ENCODE data around the gene SHROOM4.
A peak's percentile ranks its signal among the peaks of the same experiment; 100 is the strongest.

The SHROOM4 gene

GRCh38 chrX:50609796-50610195, 204.2 kb downstream of the SHROOM4 start:
- DNase-seq: no peak

- DNase-seq: no peak
These were observed 207.6 kb downstream of the SHROOM4 start for GRCh38 chrX:50606300-50606950.

GRCh38 chrX:50596056-50596455, 217.9 kb downstream of the SHROOM4 start:
- DNase-seq: no peak

DNA sequence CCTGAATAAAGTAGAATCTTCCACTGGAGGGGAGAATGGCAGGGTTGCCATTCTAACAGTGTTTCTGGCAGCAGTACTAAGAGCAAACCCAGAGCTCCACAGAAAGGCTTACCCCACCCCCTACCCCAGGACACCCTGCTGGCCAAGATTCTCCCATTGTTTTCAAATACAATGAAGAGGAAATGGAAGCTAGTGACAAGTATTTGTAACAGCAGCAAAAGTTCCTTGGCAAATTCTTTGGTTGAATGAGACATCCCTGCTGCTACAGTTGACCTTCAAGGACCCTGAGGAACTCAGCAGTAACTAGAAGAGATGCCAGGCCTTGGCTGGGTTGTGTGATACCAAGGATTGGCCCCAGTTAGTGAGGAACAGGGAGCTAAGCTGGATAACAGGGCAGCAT, 219.2 kb downstream of the SHROOM4 start:
- DNase-seq: no peak

DNA sequence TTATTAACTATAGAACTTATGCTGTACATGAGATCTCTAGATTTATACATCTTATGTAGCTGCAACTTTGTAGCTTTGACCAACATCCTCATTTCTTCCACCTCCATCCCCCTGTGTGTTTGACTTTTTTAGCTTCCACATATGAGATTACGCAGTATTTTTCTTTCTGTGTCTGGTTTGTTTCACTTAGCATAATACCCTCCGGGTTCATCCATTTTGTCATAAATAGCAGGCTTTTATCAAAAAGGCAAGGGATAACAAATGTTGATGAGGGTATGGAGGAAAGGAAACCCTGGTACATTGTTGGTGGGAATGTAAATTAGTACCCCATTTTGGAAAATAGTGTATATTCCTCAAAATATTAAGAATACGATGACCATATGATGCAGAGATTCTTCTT, 227.0 kb downstream of the SHROOM4 start:
- DNase-seq: no peak

DNA sequence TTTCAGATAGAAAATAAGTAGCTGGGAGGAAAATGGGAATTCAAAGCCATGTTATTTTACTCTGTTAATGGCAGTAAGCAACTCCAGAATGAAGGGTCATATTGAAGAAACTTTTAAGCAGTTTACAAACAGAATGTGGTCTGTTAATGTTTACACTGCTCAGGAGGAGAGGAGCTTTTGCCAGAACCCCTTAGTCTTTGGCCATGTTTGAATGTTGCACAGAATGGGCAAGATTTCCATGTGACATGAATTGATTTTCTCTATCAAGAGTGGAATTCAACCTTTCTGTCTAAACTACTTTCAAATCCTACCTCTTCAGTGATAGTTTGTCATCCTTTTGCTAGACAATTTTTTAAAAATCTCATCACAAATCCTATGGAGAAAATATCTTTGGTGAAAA, 227.6 kb downstream of the SHROOM4 start:
- DNase-seq: no peak

- no peak for DNase-seq
These were observed 232.6 kb downstream of the SHROOM4 start for GRCh38 chrX:50581405-50581804.

DNA sequence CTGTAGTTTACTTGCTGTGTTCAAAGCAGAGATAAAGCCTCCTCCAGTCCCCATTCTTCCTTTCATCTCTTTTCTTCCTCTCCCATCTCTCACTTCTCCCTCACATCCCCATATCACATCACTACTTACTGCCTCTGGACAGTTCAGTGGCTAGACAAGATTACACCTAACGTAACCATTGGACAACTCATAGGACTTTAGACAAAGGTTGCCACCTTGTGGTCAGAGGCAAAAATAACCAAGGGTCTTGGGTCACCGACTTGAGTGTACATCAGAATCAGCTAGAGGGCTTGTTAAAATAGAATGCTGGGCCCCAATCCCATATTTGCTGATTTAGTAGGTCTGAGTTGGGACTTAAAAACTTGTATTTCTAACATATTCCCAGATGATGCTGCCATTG, 234.0 kb downstream of the SHROOM4 start:
- peak; percentile 8 for DNase-seq

GRCh38 chrX:50577326-50577725, 236.7 kb downstream of the SHROOM4 start:
- DNase-seq: no peak

GRCh38 chrX:50567636-50568035, 246.4 kb downstream of the SHROOM4 start:
- no peak for DNase-seq

DNA sequence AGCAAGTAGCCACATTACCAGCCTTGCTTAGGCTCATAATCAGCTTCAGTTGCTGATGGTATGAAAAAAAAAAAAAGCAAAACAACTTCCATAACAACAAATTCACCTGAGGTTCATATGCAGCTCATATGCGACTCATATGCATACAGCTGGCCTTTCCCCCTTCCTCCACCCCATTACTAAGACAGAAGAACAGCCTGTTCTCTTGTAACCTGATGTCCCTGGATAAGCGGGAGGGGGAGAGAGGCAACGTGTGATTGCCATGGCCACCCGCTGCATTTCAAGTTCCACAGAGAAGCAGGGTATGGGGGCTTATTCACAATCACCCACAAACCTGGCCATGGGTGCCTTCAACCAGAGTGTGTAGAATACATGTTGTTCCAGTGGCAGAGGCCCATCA, 248.3 kb downstream of the SHROOM4 start:
- DNase-seq: no peak

All from kidney glomerular epithelial cell (primary cell).